Measurements from ENCODE around the gene PADI1.

Gene PADI1

GRCh38 chr1:17263936-17264335 lies 59.0 kb downstream of the PADI1 start:
- POLR2A ChIA-PET: no interaction called here
- no peak for TF ChIP-seq ELF4 (IDR thresholded peaks at IDR 0.05)
- no peak for TF ChIP-seq SUZ12 (IDR thresholded peaks at IDR 0.05)
- TF ChIP-seq ZNF384 (IDR thresholded peaks at IDR 0.05): no peak
- no peak for TF ChIP-seq FOXA1 (IDR thresholded peaks at IDR 0.05)
- no peak for TF ChIP-seq ARNT (IDR thresholded peaks at IDR 0.05)
- no peak for TF ChIP-seq SP1 (IDR thresholded peaks at IDR 0.05)
- TF ChIP-seq NFRKB (IDR thresholded peaks at IDR 0.05): no peak
- no peak for TF ChIP-seq LEF1 (IDR thresholded peaks at IDR 0.05; ENCODE audit: borderline replicate concordance)
- no peak for TF ChIP-seq FOXM1 (IDR thresholded peaks at IDR 0.05; ENCODE audit: borderline replicate concordance)
- TF ChIP-seq BHLHE40 (IDR thresholded peaks at IDR 0.05; ENCODE audit: borderline replicate concordance): no peak
- TF ChIP-seq CTBP1 (IDR thresholded peaks at IDR 0.05; ENCODE audit: borderline replicate concordance): no peak
- DNase-seq (ENCODE audit: extremely low spot score): no peak
- CTCF ChIA-PET: no interaction called here

- TF ChIP-seq NFRKB (IDR thresholded peaks at IDR 0.05): no peak
- TF ChIP-seq ZNF384 (IDR thresholded peaks at IDR 0.05): no peak
- TF ChIP-seq HDGF (IDR thresholded peaks at IDR 0.05; ENCODE audit: borderline replicate concordance): no peak
- no peak for TF ChIP-seq PKNOX1 (IDR thresholded peaks at IDR 0.05)
- no peak for TF ChIP-seq SP1 (IDR thresholded peaks at IDR 0.05)
- TF ChIP-seq FOXK2 (IDR thresholded peaks at IDR 0.05): no peak
- no peak for TF ChIP-seq BHLHE40 (IDR thresholded peaks at IDR 0.05; ENCODE audit: borderline replicate concordance)
- TF ChIP-seq ARNT (IDR thresholded peaks at IDR 0.05): no peak
- no peak for TF ChIP-seq FOXA1 (IDR thresholded peaks at IDR 0.05)
- TF ChIP-seq ELF4 (IDR thresholded peaks at IDR 0.05): no peak
- no peak for TF ChIP-seq TARDBP (IDR thresholded peaks at IDR 0.05)
- TF ChIP-seq LEF1 (IDR thresholded peaks at IDR 0.05; ENCODE audit: borderline replicate concordance): no peak
- TF ChIP-seq CTBP1 (IDR thresholded peaks at IDR 0.05; ENCODE audit: borderline replicate concordance): no peak
- TF ChIP-seq L3MBTL2 (conservative IDR thresholded peaks at IDR 0.05): no peak
- TF ChIP-seq FOXM1 (IDR thresholded peaks at IDR 0.05; ENCODE audit: borderline replicate concordance): no peak
- TF ChIP-seq SUZ12 (IDR thresholded peaks at IDR 0.05): no peak
- ChIA-PET CTCF (no interaction called here), POLR2A (no interaction called here)
- no peak for DNase-seq (ENCODE audit: extremely low spot score)
Measured at GRCh38 chr1:17264470-17264869, 59.5 kb downstream of the PADI1 start.

- ChIA-PET CTCF (interaction anchor here (1.8 kb wide), 1 partner anchor 9 kb away, joined by 6 read pairs; no protein-coding TSS in a partner anchor), POLR2A (no interaction called here)
- DNase-seq (ENCODE audit: extremely low spot score): no peak
- no peak for TF ChIP-seq ELF4 (IDR thresholded peaks at IDR 0.05)
- no peak for TF ChIP-seq HDGF (IDR thresholded peaks at IDR 0.05; ENCODE audit: borderline replicate concordance)
- TF ChIP-seq NFRKB (IDR thresholded peaks at IDR 0.05): no peak
- no peak for TF ChIP-seq PKNOX1 (IDR thresholded peaks at IDR 0.05)
- TF ChIP-seq SP1 (IDR thresholded peaks at IDR 0.05): no peak
- TF ChIP-seq ARNT (IDR thresholded peaks at IDR 0.05): no peak
- no peak for TF ChIP-seq FOXK2 (IDR thresholded peaks at IDR 0.05)
Measured at GRCh38 chr1:17265162-17265561, 60.2 kb downstream of the PADI1 start.

GRCh38 chr1:17265950-17266349 lies 61.0 kb downstream of the PADI1 start:
- ChIA-PET CTCF (interaction anchor here (1.8 kb wide), 1 partner anchor 8 kb away, joined by 6 read pairs; no protein-coding TSS in a partner anchor), POLR2A (no interaction called here)
- TF ChIP-seq BHLHE40 (IDR thresholded peaks at IDR 0.05; ENCODE audit: borderline replicate concordance) (no peak), FOXM1 (IDR thresholded peaks at IDR 0.05; ENCODE audit: borderline replicate concordance) (no peak), SUZ12 (IDR thresholded peaks at IDR 0.05) (no peak), TARDBP (IDR thresholded peaks at IDR 0.05) (no peak), ZNF384 (IDR thresholded peaks at IDR 0.05) (no peak), ARNT (IDR thresholded peaks at IDR 0.05) (no peak), L3MBTL2 (conservative IDR thresholded peaks at IDR 0.05) (no peak), FOXK2 (IDR thresholded peaks at IDR 0.05) (no peak), CTBP1 (IDR thresholded peaks at IDR 0.05; ENCODE audit: borderline replicate concordance) (no peak), LEF1 (IDR thresholded peaks at IDR 0.05; ENCODE audit: borderline replicate concordance) (no peak), FOXA1 (IDR thresholded peaks at IDR 0.05) (no peak), ELF4 (IDR thresholded peaks at IDR 0.05) (no peak), HDGF (IDR thresholded peaks at IDR 0.05; ENCODE audit: borderline replicate concordance) (no peak), PKNOX1 (IDR thresholded peaks at IDR 0.05) (no peak), NFRKB (IDR thresholded peaks at IDR 0.05) (no peak), SP1 (IDR thresholded peaks at IDR 0.05) (no peak)
- DNase-seq (ENCODE audit: extremely low spot score): no peak

GRCh38 chr1:17270891-17271765 lies 66.2 kb downstream of the PADI1 start:
- TF ChIP-seq SUZ12 (IDR thresholded peaks at IDR 0.05) (no peak), NFRKB (IDR thresholded peaks at IDR 0.05) (no peak), FOXM1 (IDR thresholded peaks at IDR 0.05; ENCODE audit: borderline replicate concordance) (no peak), ELF4 (IDR thresholded peaks at IDR 0.05) (no peak), PKNOX1 (IDR thresholded peaks at IDR 0.05) (no peak), SP1 (IDR thresholded peaks at IDR 0.05) (no peak), CTBP1 (IDR thresholded peaks at IDR 0.05; ENCODE audit: borderline replicate concordance) (no peak), TARDBP (IDR thresholded peaks at IDR 0.05) (no peak), ARNT (IDR thresholded peaks at IDR 0.05) (no peak), ZNF384 (IDR thresholded peaks at IDR 0.05) (no peak), L3MBTL2 (conservative IDR thresholded peaks at IDR 0.05) (no peak)
- no peak for DNase-seq (ENCODE audit: extremely low spot score)
- CTCF ChIA-PET: interaction anchor here (0.7 kb wide), 1 partner anchor 17 kb away, joined by 5 read pairs; no protein-coding TSS in a partner anchor
- POLR2A ChIA-PET: no interaction called here
